ENCODE results near the gene SEH1L. TPM values are rescaled to one million over a fixed set of nuclear protein-coding genes. Genes with fewer than 3 reads are reported as not detected.

SEH1L gene
- total RNA-seq, 1 donor from 2014 or later, result 68.9 TPM

DNA sequence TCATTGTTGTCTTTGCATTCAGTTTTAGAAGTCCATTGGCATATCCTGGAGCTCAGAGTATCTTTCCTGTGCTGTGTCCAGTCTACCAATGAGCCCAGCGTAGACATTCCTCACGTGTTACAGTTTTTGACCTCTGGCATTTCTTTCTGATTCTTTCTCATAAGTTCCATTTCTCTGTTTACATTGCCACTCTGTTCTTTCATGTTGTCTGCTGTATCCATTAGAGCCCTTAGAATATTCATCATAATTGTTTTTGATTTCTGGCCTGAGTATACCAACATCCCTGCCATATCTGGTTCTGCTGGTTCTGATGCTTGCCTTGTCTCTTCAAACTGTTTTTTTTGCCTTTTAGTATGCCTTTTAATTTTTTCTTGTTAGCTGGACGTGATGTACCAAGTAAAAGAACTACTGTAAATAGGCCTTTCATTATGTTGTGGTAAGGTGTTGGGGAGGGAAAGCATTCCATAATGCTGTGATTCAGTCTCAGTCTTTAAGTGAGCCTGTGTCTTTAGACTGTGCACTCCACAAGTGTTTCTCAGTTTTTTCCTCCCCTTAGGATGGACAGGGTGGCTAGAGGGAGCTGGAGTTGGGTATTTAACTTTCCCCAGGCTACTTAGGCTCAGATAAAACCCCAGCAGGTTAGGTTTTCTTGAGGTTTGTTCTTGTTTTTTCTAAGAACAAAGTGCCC is 78.9 kb downstream of the SEH1L start:
- intact Hi-C loops (cut with micrococcal nuclease), result no loop called here

DNA sequence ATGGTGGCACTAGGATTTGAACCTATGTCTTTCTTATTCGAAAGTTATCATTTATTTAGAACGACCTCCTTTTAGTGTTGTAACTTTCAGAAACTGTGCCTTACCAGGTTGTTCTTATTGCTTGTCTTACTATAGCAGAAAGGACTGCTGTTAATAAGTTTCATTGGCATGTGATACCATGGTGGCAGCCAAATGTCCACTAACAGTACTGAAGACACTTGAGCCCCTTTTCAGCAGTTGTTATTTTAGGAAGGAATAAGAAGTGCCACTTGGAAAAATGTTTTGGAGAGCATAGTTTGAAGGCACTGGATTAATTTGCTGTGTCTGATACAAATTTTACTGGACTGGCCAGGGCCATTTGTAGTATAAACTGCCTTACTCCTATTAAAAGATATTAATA is 81.1 kb downstream of the SEH1L start:
- intact Hi-C loops (cut with micrococcal nuclease), result no loop called here

GRCh38 chr18:13032173-13032572 is 84.4 kb downstream of the SEH1L start:
- intact Hi-C loops (cut with micrococcal nuclease), result loop anchor here (10.0 kb wide), 1 partner anchor 53 kb away; no protein-coding TSS in a partner anchor

DNA sequence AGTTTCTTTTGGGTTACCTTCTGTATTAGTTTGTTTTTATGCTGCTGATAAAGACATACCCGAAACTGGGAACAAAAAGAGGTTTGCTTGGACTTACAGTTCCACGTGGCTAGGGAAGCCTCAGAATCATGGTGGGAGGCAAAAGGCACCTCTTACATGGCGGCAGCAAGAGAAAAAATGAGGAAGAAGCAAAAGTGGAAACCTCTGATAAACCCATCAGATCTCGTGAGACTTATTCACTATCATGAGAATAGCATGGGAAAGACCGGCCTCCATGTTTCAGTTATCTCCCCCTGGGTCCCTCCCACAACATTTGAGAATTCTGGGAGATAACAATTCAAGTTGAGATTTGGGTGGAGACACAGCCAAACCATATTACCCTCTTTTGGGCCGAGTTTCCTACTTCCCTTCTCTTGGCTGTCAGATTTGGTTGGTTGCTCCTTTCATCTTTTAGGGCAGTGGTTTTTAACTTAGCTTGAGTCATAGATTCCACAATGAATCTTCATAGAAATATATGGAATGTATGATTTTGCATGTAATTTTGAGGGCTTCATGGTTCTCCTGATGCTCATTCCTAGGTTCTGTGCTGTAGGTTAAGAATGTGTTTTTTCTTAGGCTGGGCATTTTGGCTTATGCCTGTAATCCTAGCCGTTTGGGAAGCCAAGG is 87.6 kb downstream of the SEH1L start:
- intact Hi-C loops (cut with micrococcal nuclease), result loop anchor here (10.0 kb wide), 1 partner anchor 49 kb away; no protein-coding TSS in a partner anchor

DNA sequence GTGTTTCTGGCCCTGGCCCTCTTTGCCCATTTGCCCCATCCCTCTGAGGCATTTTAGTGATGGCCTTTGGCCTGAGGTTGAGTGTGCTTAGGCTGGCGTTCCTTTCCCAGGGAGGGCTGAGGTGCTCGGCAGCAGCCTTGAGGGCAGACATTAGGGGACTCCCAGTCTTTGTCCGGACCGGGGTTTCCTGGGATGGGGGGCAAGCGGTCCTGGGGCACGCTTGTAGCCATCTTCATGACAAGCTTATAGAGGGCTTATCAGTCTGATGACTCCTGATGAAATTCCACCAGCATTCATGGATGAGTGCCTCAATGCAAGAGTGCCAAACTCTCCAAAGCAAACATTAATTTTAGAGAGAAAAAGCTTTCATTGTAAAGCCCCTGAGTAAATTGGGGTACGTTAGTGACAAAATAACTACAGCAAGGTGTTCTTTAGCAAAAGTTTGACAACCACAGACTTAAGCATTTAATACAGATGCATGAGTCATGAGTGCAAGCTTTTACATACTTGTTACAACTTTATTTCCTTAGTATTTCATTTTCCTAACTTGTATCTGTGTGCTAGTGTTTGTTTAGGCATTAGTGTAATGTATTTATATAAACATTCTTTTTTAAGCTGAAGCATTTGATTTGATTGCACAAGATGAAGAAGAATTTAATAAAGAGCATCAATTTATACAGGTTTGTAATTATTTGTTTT is 89.0 kb downstream of the SEH1L start:
- intact Hi-C loops (cut with micrococcal nuclease), result loop anchor here (10.0 kb wide), 1 partner anchor 48 kb away; no protein-coding TSS in a partner anchor

Other genes starting within 250 kb of the SEH1L start
- 13.9 and 14.5 TPM in 2 replicates for gene CEP76, start 245.3 kb upstream of the SEH1L start, total RNA-seq
- 102 and 113 TPM in 2 replicates for gene PSMG2, start 245.0 kb upstream of the SEH1L start, total RNA-seq
- 53.2 and 59.9 TPM in 2 replicates for gene PTPN2, start 63.8 kb upstream of the SEH1L start, total RNA-seq
- 48.5 and 50.1 TPM in 2 replicates for gene CEP192, start 43.4 kb downstream of the SEH1L start, total RNA-seq

All from T-helper 2 cell treated with Interferon-gamma antibody and Interleukin-4, amounts not matched to agents 100 ng/mL and 5 ng/mL, for 36 hours (primary cell).